ENCODE data around the gene HOXC4.
"Not testable (repeated sequence)": the region's sequence is repeated elsewhere in the genome, so short reads cannot be mapped to it uniquely, and the experiment has no call there.

DNA sequence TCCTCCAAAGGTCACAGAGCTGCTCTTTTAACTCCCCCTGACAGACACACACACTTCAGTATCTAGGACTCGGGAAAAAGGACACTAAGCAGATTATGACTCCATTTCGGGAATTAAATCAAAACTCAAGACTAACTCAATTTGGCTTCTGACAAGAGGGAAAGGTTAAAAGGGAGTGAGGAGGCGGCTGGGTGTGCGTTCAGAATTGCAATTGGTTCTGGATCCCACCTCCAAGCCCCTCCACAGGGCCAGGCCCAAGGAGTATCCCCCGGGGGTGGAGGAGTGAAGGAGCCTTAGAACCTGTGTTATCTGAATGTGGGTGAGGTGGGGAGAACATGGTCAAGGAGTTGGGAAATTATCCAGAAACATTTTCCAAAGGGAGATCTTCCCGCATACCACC, 35.8 kb downstream of the HOXC4 start:
- TF ChIP-seq, protein P1, sequence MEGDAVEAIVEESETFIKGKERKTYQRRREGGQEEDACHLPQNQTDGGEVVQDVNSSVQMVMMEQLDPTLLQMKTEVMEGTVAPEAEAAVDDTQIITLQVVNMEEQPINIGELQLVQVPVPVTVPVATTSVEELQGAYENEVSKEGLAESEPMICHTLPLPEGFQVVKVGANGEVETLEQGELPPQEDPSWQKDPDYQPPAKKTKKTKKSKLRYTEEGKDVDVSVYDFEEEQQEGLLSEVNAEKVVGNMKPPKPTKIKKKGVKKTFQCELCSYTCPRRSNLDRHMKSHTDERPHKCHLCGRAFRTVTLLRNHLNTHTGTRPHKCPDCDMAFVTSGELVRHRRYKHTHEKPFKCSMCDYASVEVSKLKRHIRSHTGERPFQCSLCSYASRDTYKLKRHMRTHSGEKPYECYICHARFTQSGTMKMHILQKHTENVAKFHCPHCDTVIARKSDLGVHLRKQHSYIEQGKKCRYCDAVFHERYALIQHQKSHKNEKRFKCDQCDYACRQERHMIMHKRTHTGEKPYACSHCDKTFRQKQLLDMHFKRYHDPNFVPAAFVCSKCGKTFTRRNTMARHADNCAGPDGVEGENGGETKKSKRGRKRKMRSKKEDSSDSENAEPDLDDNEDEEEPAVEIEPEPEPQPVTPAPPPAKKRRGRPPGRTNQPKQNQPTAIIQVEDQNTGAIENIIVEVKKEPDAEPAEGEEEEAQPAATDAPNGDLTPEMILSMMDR (IDR thresholded peaks at IDR 0.05; ENCODE audit: insufficient read depth, low read depth, low read length), result not testable (repeated sequence)
- TF ChIP-seq EZH2 (IDR thresholded peaks at IDR 0.05; ENCODE audit: insufficient read depth, low read length), result not testable (repeated sequence)
